ENCODE measurements around the gene LRBA. TPM values are rescaled to one million over a fixed set of nuclear protein-coding genes. Genes with fewer than 3 reads are reported as not detected.

LRBA gene
- total and polyA plus RNA-seq, 3 donors from 2014 or later: 24.6 to 61.1 (median 60.8) TPM

- intact Hi-C loops (cut with DNase I; ENCODE audit: low total_unique reads): no loop called here
- WGBS, 2 donors: 86 to 89% methylated on average over 3 of the region's 3 CpGs
- Histone ChIP-seq H3K36me3 (ENCODE audit: low read depth, missing control alignments) (no peaks in the 10 kb centered on the region), H3K9me3 (no peaks in the 10 kb centered on the region), H3K4me3 (no peak overlapping the region), H3K27me3 (no peaks in the 10 kb centered on the region), H3K27ac (no peak overlapping the region), H3K4me1 (no peaks in the 10 kb centered on the region)
- TF ChIP-seq CTCF (IDR thresholded peaks at IDR 0.05) (no peak), POLR2A (IDR thresholded peaks at IDR 0.05) (no peak)
- DNase-seq: no peak
Observed at GRCh38 chr4:150609131-150609530, 406.0 kb downstream of the LRBA start.

GRCh38 chr4:150600812-150601445, 414.2 kb downstream of the LRBA start:
- intact Hi-C loops (cut with DNase I; ENCODE audit: low total_unique reads): no loop called here
- Histone ChIP-seq H3K4me3 (no peak overlapping the region), H3K27me3 (no peaks in the 10 kb centered on the region), H3K4me1 (no peaks in the 10 kb centered on the region), H3K9me3 (no peaks in the 10 kb centered on the region), H3K36me3 (ENCODE audit: low read depth, missing control alignments) (no peaks in the 10 kb centered on the region), H3K27ac (no peak overlapping the region)
- 85 to 91% methylated on average over 5 of the region's 5 CpGs for WGBS, 2 donors
- DNase-seq: no peak
- no peak for TF ChIP-seq POLR2A (IDR thresholded peaks at IDR 0.05)
- no peak for TF ChIP-seq CTCF (IDR thresholded peaks at IDR 0.05)

GRCh38 chr4:150599547-150599946, 415.5 kb downstream of the LRBA start:
- Histone ChIP-seq H3K27me3 (no peaks in the 10 kb centered on the region), H3K36me3 (ENCODE audit: low read depth, missing control alignments) (no peaks in the 10 kb centered on the region), H3K4me3 (no peak overlapping the region), H3K27ac (no peak overlapping the region), H3K4me1 (no peaks in the 10 kb centered on the region), H3K9me3 (no peaks in the 10 kb centered on the region)
- no peak for DNase-seq
- intact Hi-C loops (cut with DNase I; ENCODE audit: low total_unique reads): no loop called here
- no peak for TF ChIP-seq CTCF (IDR thresholded peaks at IDR 0.05)
- no peak for TF ChIP-seq POLR2A (IDR thresholded peaks at IDR 0.05)
- WGBS, 2 donors: 88 to 97% methylated on average over 1 of the region's 1 CpG

GRCh38 chr4:150598909-150599308, 416.2 kb downstream of the LRBA start:
- DNase-seq: no peak
- H3K27me3 ChIP-seq: no peaks in the 10 kb centered on the region
- H3K4me1 ChIP-seq: no peaks in the 10 kb centered on the region
- TF ChIP-seq CTCF (IDR thresholded peaks at IDR 0.05) (no peak), POLR2A (IDR thresholded peaks at IDR 0.05) (no peak)
- no peaks in the 10 kb centered on the region for H3K36me3 ChIP-seq (ENCODE audit: low read depth, missing control alignments)
- no peak overlapping the region for H3K4me3 ChIP-seq
- WGBS, 2 donors: 82 to 88% methylated on average over 12 of the region's 12 CpGs
- no peaks in the 10 kb centered on the region for H3K9me3 ChIP-seq
- intact Hi-C loops (cut with DNase I; ENCODE audit: low total_unique reads): no loop called here
- no peak overlapping the region for H3K27ac ChIP-seq

- DNase-seq: no peak
- Histone ChIP-seq H3K9me3 (no peaks in the 10 kb centered on the region), H3K4me3 (no peak overlapping the region), H3K36me3 (ENCODE audit: low read depth, missing control alignments) (no peaks in the 10 kb centered on the region), H3K27ac (no peak overlapping the region), H3K27me3 (no peaks in the 10 kb centered on the region), H3K4me1 (no peaks in the 10 kb centered on the region)
- intact Hi-C loops (cut with DNase I; ENCODE audit: low total_unique reads): no loop called here
- no peak for TF ChIP-seq POLR2A (IDR thresholded peaks at IDR 0.05)
- TF ChIP-seq CTCF (IDR thresholded peaks at IDR 0.05): no peak
- 64 to 81% methylated on average over 1 of the region's 1 CpG for WGBS, 2 donors
Observed at GRCh38 chr4:150593996-150594395, 421.1 kb downstream of the LRBA start.

Data from testis (tissue), 3 donors.